ENCODE data around the gene ERFL.

ERFL gene

GRCh38 chr19:41880329-41880708 is 47.9 kb downstream of the ERFL start:
- Histone ChIP-seq H3K4me3 (replicated peaks; ENCODE audit: insufficient read depth, low read length) (no peak overlapping the region), H3K27ac (replicated peaks) (no peak overlapping the region), H3K27me3 (ENCODE audit: insufficient read depth, poor library complexity, severe bottlenecking) (no peaks in the 10 kb centered on the region)
- no peak for DNase-seq (ENCODE audit: low read depth in 1 of 2, low spot score in 1 of 2)
- TF ChIP-seq SPI1 (IDR thresholded peaks at IDR 0.05; ENCODE audit: borderline replicate concordance, low read depth) (no peak), GABPA (IDR thresholded peaks at IDR 0.05; ENCODE audit: low read depth) (no peak), POLR2AphosphoS5 (IDR thresholded peaks at IDR 0.05; ENCODE audit: low read depth) (no peak), CTCF (IDR thresholded peaks at IDR 0.05; ENCODE audit: insufficient read depth, low read length) (no peak), REST (IDR thresholded peaks at IDR 0.05; ENCODE audit: insufficient replicate concordance, low read depth) (no peak)

- no peaks in the 10 kb centered on the region for H3K27me3 ChIP-seq (ENCODE audit: insufficient read depth, poor library complexity, severe bottlenecking)
- DNase-seq (ENCODE audit: low read depth in 1 of 2, low spot score in 1 of 2) = no peak
- H3K27ac ChIP-seq (replicated peaks) = no peak overlapping the region
- no peak overlapping the region for H3K4me3 ChIP-seq (replicated peaks; ENCODE audit: insufficient read depth, low read length)
- TF ChIP-seq CTCF (IDR thresholded peaks at IDR 0.05; ENCODE audit: insufficient read depth, low read length) = no peak
- no peak for TF ChIP-seq POLR2AphosphoS5 (IDR thresholded peaks at IDR 0.05; ENCODE audit: low read depth)
- TF ChIP-seq GABPA (IDR thresholded peaks at IDR 0.05; ENCODE audit: low read depth) = no peak
- no peak for TF ChIP-seq REST (IDR thresholded peaks at IDR 0.05; ENCODE audit: insufficient replicate concordance, low read depth)
- TF ChIP-seq SPI1 (IDR thresholded peaks at IDR 0.05; ENCODE audit: borderline replicate concordance, low read depth) = no peak
Measured at GRCh38 chr19:41879670-41880328, 48.5 kb downstream of the ERFL start.

- H3K4me3 ChIP-seq (replicated peaks; ENCODE audit: insufficient read depth, low read length) = no peak overlapping the region
- no peak for TF ChIP-seq REST (IDR thresholded peaks at IDR 0.05; ENCODE audit: insufficient replicate concordance, low read depth)
- TF ChIP-seq GABPA (IDR thresholded peaks at IDR 0.05; ENCODE audit: low read depth) = no peak
- TF ChIP-seq SPI1 (IDR thresholded peaks at IDR 0.05; ENCODE audit: borderline replicate concordance, low read depth) = no peak
- no peak for TF ChIP-seq POLR2AphosphoS5 (IDR thresholded peaks at IDR 0.05; ENCODE audit: low read depth)
- no peak for TF ChIP-seq CTCF (IDR thresholded peaks at IDR 0.05; ENCODE audit: insufficient read depth, low read length)
- no peak overlapping the region for H3K27ac ChIP-seq (replicated peaks)
- DNase-seq (ENCODE audit: low read depth in 1 of 2, low spot score in 1 of 2) = no peak
- H3K27me3 ChIP-seq (ENCODE audit: insufficient read depth, poor library complexity, severe bottlenecking) = no peaks in the 10 kb centered on the region
Measured at GRCh38 chr19:41879080-41879479, 49.2 kb downstream of the ERFL start.
